ENCODE measurements around the gene TWF1. TPM values are rescaled to one million over a fixed set of nuclear protein-coding genes. Genes with fewer than 3 reads are reported as not detected.

Gene TWF1
- total RNA-seq, 1 experiment from 2014 or later: 67.4 TPM

DNA sequence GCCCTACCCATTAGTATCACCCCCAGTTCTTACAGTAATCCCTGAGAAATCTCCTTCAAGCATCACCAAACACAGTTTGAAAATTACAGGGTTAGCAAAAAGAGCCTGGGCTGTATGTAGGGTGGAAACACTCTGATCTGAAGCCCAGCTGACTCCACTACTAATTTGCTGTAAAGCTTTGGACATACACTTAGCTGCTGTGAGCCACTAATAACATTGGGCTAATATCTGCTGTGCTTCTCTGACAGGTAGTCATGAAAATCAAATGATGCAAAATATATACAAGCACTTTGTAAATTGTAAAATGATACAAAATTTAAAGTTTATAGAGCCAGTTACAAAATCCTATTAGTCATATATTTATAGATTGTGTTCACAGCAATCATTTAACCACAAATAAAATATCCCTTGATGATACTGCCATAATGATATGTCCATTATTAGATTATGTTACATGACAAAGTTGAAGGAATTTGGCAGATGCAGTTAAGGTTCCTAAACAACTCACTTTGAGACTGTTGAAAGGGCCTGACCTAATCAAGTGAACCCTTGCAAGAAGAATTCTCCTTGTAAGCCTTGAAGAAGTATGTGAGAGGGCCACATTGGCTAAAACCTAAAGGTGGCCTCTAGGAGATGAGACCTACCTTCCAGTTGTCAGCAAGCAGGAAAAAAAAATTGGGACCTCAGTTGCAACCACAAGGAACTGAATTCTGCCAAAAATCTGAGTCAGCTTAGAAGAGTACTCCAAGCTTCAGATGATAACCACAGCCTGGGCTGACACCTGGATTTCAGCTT, 19.0 kb downstream of the TWF1 start:
- H3K27me3 Mint-ChIP-seq (ENCODE audit: unreplicated experiment): no peaks in the 10 kb centered on the region
- TF ChIP-seq, protein P1, sequence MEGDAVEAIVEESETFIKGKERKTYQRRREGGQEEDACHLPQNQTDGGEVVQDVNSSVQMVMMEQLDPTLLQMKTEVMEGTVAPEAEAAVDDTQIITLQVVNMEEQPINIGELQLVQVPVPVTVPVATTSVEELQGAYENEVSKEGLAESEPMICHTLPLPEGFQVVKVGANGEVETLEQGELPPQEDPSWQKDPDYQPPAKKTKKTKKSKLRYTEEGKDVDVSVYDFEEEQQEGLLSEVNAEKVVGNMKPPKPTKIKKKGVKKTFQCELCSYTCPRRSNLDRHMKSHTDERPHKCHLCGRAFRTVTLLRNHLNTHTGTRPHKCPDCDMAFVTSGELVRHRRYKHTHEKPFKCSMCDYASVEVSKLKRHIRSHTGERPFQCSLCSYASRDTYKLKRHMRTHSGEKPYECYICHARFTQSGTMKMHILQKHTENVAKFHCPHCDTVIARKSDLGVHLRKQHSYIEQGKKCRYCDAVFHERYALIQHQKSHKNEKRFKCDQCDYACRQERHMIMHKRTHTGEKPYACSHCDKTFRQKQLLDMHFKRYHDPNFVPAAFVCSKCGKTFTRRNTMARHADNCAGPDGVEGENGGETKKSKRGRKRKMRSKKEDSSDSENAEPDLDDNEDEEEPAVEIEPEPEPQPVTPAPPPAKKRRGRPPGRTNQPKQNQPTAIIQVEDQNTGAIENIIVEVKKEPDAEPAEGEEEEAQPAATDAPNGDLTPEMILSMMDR (IDR thresholded peaks at IDR 0.05; ENCODE audit: unreplicated experiment): no peak
- no peak overlapping the region for H3K27ac Mint-ChIP-seq (ENCODE audit: unreplicated experiment)
- no TSS peak for BruUV-seq (replicated peaks)
- no peak for DNase-seq
- H3K36me3 Mint-ChIP-seq (ENCODE audit: insufficient read depth, unreplicated experiment): no peaks in the 10 kb centered on the region
- intact Hi-C loops (cut with micrococcal nuclease; ENCODE audit: unreplicated experiment): no loop called here
- no peaks in the 10 kb centered on the region for H3K4me1 Mint-ChIP-seq (ENCODE audit: low read depth, unreplicated experiment)
- CTCF ChIA-PET: no interaction called here
- H3K9me3 Mint-ChIP-seq (ENCODE audit: low read depth, unreplicated experiment): no peaks in the 10 kb centered on the region
- no peak overlapping the region for H3K4me3 Mint-ChIP-seq (ENCODE audit: low read depth, unreplicated experiment)

DNA sequence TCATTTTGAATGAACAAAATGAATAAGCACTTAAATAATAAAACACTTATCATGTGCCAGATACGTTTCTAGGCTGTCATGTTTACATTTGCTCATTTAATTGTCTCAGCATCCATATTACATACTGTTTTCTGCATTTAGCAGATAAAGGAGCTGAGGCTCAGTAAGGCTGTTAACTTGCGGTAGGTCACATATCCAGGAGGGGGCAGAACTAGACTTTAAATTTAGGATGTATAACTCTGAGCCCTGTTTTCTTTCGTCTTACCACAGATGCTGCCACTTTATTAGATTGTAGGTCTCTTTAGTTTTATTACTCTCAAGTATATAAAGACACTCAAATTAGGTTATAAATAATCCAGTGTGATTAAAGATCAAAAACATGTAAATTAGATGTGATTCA, 29.6 kb downstream of the TWF1 start:
- Mint-ChIP-seq H3K27me3 (ENCODE audit: unreplicated experiment) (no peaks in the 10 kb centered on the region), H3K27ac (ENCODE audit: unreplicated experiment) (no peak overlapping the region), H3K4me1 (ENCODE audit: low read depth, unreplicated experiment) (no peaks in the 10 kb centered on the region), H3K9me3 (ENCODE audit: low read depth, unreplicated experiment) (no peaks in the 10 kb centered on the region), H3K36me3 (ENCODE audit: insufficient read depth, unreplicated experiment) (no peaks in the 10 kb centered on the region), H3K4me3 (ENCODE audit: low read depth, unreplicated experiment) (no peak overlapping the region)
- CTCF ChIA-PET: interaction anchor here (1.0 to 1.6 kb wide), 2 partner anchors 29 to 106 kb away, joined by 4 to 9 read pairs; partner anchors contain the start of gene TWF1
- DNase-seq: no peak
- no TSS peak for BruUV-seq (replicated peaks)
- TF ChIP-seq, protein P1 (IDR thresholded peaks at IDR 0.05; ENCODE audit: unreplicated experiment): no peak
- intact Hi-C loops (cut with micrococcal nuclease; ENCODE audit: unreplicated experiment): loop anchor here (1.0 kb wide), 1 partner anchor 106 kb away; no protein-coding TSS in a partner anchor

DNA sequence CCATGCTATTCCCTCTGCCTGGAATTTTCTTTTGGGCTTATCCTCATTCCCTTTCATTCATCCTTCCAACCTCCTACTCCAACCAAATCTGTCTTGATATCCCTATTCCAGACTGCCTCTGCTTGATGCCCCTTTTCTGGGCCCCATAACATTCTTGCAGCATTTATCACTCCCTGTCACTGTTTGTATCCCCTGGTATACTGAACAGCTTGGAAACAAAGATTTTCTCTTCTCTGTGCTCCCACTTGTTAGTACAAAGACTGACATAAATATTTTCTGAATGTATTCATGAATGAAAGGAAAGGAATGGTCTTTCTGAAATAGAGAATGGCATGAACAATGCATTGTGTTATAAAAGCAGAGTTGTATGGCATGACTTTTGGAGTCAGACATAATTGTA, 39.8 kb downstream of the TWF1 start:
- H3K4me3 Mint-ChIP-seq (ENCODE audit: low read depth, unreplicated experiment): no peak overlapping the region
- no peak for DNase-seq
- H3K36me3 Mint-ChIP-seq (ENCODE audit: insufficient read depth, unreplicated experiment): no peaks in the 10 kb centered on the region
- H3K27me3 Mint-ChIP-seq (ENCODE audit: unreplicated experiment): no peaks in the 10 kb centered on the region
- BruUV-seq (replicated peaks): no TSS peak
- TF ChIP-seq, protein P1 (IDR thresholded peaks at IDR 0.05; ENCODE audit: unreplicated experiment): no peak
- CTCF ChIA-PET: interaction anchor here (0.7 kb wide), 1 partner anchor 72 kb away, joined by 4 read pairs; no protein-coding TSS in a partner anchor
- H3K27ac Mint-ChIP-seq (ENCODE audit: unreplicated experiment): no peak overlapping the region
- intact Hi-C loops (cut with micrococcal nuclease; ENCODE audit: unreplicated experiment): no loop called here
- no peaks in the 10 kb centered on the region for H3K4me1 Mint-ChIP-seq (ENCODE audit: low read depth, unreplicated experiment)
- H3K9me3 Mint-ChIP-seq (ENCODE audit: low read depth, unreplicated experiment): no peaks in the 10 kb centered on the region

DNA sequence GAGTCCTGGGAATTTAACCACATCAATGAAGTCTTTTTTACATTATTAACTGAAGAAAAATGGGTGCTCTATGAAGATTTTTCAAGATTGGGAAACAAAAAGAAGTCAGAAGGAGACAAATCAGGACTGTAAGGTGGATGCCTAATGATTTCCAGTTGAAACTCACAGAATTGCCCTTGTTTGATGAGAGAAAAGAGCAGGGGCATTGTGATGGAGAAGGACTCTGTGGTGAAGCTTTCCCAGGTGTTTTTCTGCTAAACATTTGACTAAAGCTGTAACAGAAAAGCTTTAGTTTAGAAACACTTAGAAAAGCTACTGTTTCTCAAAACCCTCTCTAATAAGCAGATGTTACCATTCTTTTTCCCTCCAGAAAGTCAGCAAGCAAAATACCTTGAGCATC, 41.6 kb downstream of the TWF1 start:
- no peak for DNase-seq
- no peaks in the 10 kb centered on the region for H3K27me3 Mint-ChIP-seq (ENCODE audit: unreplicated experiment)
- no peaks in the 10 kb centered on the region for H3K9me3 Mint-ChIP-seq (ENCODE audit: low read depth, unreplicated experiment)
- intact Hi-C loops (cut with micrococcal nuclease; ENCODE audit: unreplicated experiment): loop anchor here (5.0 kb wide), 1 partner anchor 33 kb away; no protein-coding TSS in a partner anchor
- H3K4me1 Mint-ChIP-seq (ENCODE audit: low read depth, unreplicated experiment): peaks cover 11% of the 10 kb centered on the region
- no TSS peak for BruUV-seq (replicated peaks)
- H3K27ac Mint-ChIP-seq (ENCODE audit: unreplicated experiment): no peak overlapping the region
- CTCF ChIA-PET: interaction anchor here (0.6 kb wide), 1 partner anchor 1506 kb away, joined by 5 read pairs; no protein-coding TSS in a partner anchor
- H3K4me3 Mint-ChIP-seq (ENCODE audit: low read depth, unreplicated experiment): no peak overlapping the region
- H3K36me3 Mint-ChIP-seq (ENCODE audit: insufficient read depth, unreplicated experiment): peaks cover 9% of the 10 kb centered on the region
- TF ChIP-seq, protein P1 (IDR thresholded peaks at IDR 0.05; ENCODE audit: unreplicated experiment): no peak

All from Calu3 (cell line).